IPS DF 4.7 (cell line): ENCODE measurements around the gene MVB12B.

ENCODE experiments used
- DNase-seq: peaks from one replicate; pipeline ENCODE4 v3.0.0-alpha.2; 2013; ENCODE audit warnings: low spot score; ENCODE audit errors: extremely low read depth

MVB12B gene

GRCh38 chr9:126450668-126451205 is 124.1 kb downstream of the MVB12B start:
- no peak for DNase-seq

DNA sequence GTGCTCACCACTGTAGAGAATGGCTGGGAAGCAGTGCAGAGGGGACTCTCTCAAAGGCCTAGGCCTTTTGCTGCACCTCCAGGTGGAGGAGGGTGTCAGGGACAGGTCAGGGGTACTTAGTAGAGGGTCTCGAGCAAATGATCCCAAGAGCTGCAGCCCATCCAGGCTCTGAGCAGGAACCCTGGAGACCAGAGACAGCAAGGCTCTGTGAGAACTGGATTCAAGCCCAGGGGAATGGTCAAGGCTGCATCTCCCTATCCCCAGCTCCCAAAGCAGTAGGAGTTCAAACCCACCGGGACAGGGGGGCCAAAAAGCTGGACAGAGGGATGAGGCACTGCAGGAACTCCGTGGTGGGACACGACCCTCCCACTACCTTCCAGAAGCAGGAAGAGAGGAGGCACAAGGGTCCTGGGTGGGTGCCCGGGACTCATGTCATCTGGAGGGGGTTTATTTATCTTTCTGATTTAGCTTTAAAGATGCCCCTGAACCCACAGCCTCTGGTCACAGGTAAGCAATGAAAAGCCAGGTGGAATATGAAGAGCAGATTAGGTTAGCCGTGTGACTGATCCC is 124.8 kb downstream of the MVB12B start:
- no peak for DNase-seq

- no peak for DNase-seq
Measured at GRCh38 chr9:126452106-126452505, 125.5 kb downstream of the MVB12B start.

GRCh38 chr9:126453156-126453963 is 126.7 kb downstream of the MVB12B start:
- no peak for DNase-seq

- no peak for DNase-seq
Measured at GRCh38 chr9:126454215-126454614, 127.6 kb downstream of the MVB12B start.

DNA sequence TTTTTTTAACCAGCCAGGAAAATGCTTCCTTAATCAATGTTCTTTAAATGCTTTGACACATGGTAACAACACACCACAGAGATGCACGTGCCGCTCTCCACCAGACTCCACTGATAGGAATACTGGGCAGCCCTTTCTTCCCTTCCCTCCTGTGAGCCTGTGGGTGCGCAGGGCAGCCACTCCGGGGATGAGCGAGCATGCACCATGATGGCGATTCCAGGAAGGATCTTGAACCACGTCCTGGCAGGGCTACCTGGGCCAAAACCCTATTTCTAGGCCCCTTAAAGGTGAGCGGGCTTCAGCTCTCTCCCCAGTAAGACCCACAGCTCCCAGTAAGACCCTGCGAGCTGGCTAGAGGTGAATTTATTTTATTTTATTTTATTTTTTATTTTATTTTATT is 128.2 kb downstream of the MVB12B start:
- no peak for DNase-seq

DNA sequence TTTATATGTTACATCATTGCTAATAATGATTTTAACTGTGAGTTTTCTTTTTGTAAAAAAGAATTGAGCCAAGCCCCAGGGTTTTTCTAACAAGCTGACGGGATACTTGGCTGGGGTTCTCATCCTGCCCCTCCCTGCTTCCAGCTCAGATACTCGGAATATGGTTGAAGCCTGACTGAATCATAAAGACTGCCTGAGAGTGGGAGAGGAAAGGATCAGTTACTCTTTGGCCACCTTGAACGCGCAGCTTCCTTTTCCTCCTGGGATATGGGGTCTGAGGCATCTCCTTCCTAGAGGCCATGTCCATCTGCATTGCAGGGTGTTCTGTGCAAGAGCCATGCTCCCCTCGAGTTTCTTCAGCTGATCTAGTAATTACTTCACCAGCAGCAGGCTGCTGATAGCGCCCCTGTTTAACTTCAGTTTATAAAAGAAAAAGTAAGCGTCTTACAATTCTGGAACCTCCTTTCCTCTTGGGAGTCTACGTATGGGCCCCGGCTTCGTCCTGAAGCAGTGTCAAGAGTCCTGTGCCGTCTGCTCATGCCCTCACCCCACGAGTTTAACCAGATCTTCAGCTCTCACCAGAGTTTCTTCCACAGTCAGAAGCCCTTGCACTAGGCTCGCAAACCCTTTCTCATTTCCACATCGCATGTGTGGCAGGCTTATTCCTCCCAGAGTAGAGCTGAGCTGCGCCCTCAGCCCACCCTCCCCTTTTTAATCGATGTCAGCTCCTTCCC is 130.0 kb downstream of the MVB12B start:
- DNase-seq: no peak

- no peak for DNase-seq
Measured at GRCh38 chr9:126457175-126457547, 130.5 kb downstream of the MVB12B start.

- no peak for DNase-seq
Measured at GRCh38 chr9:126457890-126458289, 131.3 kb downstream of the MVB12B start.

DNA sequence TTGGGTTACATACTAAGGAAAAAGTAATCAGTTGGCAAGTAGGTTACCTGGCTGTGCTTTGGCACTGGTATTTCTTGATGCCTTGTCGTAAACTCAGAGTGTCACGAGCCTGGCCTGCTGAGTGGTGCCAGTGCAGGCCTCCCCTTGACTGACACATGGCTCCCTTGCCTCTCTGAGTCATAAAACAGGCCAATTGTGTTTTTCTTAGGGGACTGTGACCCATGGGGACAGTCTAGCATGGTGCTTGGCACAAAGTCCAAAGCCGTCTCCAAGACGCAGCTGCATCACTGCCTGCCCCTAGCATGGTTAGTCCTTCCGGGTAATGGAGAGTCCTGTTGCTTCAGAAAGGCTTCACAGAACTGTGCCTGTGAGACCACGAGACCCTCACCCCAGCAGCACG is 132.5 kb downstream of the MVB12B start:
- DNase-seq: no peak

DNA sequence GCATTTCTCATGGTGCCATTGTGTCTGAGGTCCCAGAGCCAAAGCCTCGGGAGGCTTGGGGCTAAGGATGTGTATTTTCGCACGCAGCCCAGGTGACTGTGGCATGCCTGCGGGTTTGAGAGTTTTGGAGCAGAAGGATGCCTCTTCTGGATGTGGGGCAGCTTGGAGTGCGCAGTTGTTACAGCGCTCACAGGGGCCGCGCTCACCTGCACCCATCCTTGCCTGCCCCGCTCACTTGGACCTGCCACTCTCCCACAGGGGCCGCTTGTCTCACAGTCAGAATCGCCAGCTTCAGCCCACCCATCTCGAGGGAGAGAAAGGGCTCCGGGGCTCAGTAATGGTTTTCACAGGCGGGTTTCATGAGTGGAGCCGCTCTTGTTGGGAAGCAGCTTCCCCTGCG is 132.9 kb downstream of the MVB12B start:
- no peak for DNase-seq

DNA sequence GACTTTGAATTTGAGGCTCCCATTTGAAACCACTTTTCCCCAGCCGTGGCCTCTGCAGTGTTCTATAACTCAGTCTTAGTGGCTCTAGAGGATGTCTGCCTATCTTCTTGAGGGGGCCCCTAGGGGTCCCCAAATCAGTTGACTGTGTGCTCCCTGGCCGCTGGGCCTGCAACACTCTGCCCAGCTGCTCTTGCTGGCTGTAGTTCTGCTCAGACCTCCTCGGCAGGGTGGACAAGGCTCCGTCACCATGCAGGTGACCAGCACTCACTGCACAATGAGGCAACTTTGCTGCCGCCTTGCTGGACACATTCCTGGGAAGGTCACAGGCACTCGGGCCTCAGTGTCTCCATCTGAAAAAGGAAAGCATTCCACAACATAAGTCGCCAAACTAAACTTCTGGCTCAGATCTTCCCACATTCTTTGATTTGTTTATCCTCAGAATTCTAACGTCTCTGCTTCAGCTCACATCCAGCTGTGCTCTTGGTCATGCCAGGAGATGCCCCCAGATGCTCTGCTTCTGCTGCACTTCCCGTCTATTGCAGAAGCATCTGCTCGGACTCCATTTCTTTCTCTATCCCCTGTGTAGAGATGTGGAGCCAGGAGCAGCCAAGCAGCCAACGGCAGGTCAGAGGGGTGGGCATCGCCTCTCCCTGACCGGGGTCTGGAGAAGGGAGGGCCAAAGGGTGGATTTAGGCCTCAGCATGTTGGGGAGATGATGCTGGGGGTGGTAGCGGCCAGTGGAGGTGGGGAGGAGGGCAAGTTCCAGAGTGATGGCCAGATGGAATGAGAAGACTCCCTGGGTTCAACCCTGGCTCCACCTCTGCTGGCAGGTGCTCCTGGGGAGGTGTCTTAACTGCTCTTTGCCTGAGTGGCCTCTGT is 133.6 kb downstream of the MVB12B start:
- no peak for DNase-seq

DNA sequence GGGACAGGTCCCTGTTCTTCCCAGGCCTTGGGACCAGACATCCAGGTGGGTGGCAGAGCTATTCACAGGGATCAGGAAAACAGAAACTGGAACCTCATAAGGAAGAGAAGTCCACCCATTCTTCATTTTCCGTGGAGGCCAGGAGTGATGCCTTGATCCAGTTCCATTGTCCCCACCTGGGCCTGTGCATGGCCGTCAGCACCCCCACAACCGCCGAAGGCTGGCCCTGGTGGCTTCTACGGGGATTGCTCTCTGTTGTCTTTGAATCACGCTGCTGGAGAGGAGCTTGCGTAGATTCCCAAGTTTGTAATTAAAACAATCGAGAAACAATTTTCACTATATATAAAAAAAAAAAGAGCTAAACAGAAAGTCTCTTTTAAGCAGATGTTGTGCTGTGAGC is 134.4 kb downstream of the MVB12B start:
- no peak for DNase-seq

DNA sequence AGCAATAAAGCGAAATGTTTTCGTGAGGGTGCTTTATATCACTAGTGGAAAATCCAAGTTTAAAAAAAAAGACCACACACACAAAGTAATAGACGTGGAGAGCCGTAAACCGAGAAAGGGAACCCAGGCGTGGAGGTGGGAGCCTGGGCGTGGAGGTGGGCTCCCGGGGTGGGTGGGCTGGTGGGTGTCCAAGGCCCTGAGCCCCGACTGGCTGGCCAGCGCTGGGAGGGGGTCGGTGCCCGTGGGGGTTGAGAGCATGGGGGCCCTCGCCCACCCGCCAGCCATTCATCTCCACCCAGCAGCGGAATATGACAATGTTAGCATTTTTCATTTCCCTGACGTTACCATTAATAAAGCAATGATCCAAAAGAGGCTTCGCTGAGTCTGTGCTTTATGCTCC is 135.0 kb downstream of the MVB12B start:
- no peak for DNase-seq

DNA sequence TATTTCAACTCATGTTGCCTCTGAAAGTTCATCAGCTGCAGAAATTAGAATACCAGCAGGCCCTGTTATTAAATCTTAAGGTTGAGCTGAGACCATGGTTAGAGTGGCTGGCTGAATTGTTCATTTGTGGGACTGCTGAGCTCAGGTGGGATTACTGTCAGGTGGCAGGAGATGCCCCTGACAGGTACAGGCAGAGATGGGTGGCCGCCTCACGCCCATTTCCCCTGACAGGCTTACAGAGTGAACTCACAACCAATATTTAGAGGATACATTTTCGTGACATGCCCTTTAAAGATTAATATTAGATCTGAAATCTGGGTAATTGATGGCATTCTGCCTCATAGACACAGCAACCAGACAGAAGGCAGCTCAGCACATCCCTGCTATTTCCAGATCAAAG is 136.0 kb downstream of the MVB12B start:
- DNase-seq: no peak

GRCh38 chr9:126463426-126463825 is 136.8 kb downstream of the MVB12B start:
- DNase-seq: no peak

DNA sequence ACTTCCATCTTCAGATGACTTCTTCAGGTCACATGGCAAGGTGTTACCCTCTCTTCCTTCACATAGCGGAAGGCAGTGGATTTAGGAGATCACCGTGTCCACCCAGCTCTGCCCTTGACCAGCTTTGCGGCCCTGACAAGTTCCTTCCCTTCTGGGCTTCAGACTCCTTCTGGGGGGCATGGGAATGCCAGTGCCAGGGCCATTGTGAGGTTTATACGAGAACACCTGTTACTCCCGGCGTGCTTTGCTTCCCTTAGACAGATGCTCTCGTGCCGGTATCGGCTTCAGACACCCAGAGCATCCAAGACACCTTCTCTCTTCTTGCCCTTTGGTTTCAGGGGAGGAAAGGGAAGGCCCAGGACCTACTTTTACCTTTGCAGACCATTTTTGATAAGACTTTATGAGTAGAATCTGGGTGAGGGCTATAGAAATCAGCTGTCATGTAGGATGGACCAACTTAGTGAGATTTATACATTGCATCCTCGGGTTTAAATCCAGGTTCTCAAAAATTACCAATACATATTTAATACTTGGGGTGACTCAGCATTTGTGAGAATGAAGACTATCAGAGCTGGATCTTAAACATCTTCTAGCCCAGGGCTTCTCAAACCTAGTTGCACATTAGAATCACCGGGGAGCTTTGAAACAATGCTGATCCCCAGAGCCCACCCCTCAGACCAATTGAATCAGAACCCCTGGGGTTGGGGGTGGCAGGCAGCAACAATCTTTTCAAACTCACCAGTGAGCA is 138.2 kb downstream of the MVB12B start:
- no peak for DNase-seq

DNA sequence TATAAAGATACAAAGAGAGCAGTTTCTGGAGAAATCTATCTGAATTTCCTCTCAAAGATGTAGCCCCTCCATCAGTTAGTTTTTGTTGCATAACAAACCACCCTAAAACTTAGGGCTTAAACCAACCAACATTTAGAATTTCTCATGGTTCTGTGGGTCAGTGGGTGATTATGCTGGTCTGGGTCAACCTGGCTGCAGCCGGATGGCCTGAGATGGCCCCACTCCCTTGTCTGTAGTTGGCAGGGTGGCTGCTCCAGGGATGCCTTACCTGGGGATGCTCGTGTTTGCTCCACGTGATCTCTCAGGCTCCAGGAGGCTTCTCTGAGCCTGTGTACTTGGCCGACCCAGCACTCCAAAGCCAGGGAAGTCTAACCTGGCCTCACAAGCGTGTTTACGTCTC is 139.3 kb downstream of the MVB12B start:
- no peak for DNase-seq

DNA sequence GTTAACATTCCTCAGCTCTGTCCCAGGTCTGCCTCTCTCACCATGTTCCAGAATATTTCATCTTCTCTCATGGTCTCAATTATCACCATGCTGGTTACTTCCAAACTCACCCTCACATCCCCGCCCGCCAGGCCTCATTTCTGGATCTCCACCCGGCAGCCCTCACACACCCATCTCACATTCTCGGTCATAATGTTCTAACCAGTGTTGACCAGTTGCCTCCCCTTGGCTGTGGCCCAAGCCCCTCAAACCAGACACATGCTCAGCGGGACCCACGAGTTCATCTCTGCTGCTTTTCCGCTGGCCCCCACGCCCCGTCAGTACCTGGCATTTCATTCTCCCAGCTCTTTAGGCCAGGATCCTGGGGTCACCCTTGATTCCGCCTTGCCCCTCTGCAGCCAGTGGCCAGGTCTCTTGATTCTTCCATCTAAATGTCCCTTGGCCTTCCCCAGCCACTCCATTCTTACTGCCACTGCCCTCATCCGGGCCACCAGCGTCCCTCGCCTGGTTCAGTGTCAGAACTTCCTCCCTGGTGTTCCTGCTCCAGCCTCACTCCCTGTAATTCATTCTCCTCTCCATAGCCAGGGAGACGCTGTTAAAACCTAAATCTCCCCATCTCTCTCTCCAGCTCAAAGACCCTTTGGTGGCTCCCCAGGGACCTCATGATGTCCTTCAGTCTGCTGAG is 141.7 kb downstream of the MVB12B start:
- DNase-seq: no peak
